Liver (tissue), 3 donors: Measurements from ENCODE around the gene CCDC82.

Experiments used
- HNF4G ChIP-seq: IDR thresholded peaks from 2 replicates; pipeline ENCODE4 v1.6.1; 2016; ENCODE audit warnings: antibody characterized with exemption
- SP1 ChIP-seq: IDR thresholded peaks from 2 replicates; pipeline ENCODE4 v1.6.1; 2018; ENCODE audit warnings: antibody characterized with exemption, mild to moderate bottlenecking
- TF ChIP-seq, protein P1 (sequence below): fragments of 150-350 bp; IDR thresholded peaks from 2 replicates; pipeline ENCODE4 v1.5.1; 2017; ENCODE audit warnings: improper control_type of control experiment, low read depth, low read length; ENCODE audit not compliant: missing input control
- TF ChIP-seq, protein P2 (sequence below): IDR thresholded peaks from 2 replicates; pipeline ENCODE4 v1.6.1; 2016; ENCODE audit warnings: antibody characterized with exemption
- TF ChIP-seq, protein P3 (sequence below): IDR thresholded peaks from 2 replicates; pipeline ENCODE4 v1.6.1; 2016; ENCODE audit warnings: antibody characterized with exemption
- donor health status: healthy.
- donor health status: healthy.

DNA sequence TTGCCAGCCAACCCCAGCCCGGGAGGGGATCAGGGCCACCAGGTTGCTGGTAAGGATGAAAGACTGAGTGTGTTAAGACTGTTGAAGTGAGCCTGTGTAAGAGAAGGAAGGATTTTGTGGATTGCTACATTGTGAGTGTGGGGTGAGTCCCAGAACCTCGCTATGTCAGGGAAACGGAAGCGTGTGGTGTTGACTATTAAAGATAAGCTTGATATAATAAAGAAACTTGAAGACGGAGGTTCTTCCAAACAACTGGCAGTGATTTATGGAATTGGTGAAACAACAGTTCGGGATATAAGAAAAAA, 728 bp upstream of the CCDC82 start:
- TF ChIP-seq HNF4G (no peak), SP1 (no peak)
- TF ChIP-seq, protein P1, sequence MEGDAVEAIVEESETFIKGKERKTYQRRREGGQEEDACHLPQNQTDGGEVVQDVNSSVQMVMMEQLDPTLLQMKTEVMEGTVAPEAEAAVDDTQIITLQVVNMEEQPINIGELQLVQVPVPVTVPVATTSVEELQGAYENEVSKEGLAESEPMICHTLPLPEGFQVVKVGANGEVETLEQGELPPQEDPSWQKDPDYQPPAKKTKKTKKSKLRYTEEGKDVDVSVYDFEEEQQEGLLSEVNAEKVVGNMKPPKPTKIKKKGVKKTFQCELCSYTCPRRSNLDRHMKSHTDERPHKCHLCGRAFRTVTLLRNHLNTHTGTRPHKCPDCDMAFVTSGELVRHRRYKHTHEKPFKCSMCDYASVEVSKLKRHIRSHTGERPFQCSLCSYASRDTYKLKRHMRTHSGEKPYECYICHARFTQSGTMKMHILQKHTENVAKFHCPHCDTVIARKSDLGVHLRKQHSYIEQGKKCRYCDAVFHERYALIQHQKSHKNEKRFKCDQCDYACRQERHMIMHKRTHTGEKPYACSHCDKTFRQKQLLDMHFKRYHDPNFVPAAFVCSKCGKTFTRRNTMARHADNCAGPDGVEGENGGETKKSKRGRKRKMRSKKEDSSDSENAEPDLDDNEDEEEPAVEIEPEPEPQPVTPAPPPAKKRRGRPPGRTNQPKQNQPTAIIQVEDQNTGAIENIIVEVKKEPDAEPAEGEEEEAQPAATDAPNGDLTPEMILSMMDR = no peak
- TF ChIP-seq, protein P2, sequence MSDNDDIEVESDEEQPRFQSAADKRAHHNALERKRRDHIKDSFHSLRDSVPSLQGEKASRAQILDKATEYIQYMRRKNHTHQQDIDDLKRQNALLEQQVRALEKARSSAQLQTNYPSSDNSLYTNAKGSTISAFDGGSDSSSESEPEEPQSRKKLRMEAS = no peak
- TF ChIP-seq, protein P3, sequence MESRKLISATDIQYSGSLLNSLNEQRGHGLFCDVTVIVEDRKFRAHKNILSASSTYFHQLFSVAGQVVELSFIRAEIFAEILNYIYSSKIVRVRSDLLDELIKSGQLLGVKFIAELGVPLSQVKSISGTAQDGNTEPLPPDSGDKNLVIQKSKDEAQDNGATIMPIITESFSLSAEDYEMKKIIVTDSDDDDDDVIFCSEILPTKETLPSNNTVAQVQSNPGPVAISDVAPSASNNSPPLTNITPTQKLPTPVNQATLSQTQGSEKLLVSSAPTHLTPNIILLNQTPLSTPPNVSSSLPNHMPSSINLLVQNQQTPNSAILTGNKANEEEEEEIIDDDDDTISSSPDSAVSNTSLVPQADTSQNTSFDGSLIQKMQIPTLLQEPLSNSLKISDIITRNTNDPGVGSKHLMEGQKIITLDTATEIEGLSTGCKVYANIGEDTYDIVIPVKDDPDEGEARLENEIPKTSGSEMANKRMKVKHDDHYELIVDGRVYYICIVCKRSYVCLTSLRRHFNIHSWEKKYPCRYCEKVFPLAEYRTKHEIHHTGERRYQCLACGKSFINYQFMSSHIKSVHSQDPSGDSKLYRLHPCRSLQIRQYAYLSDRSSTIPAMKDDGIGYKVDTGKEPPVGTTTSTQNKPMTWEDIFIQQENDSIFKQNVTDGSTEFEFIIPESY = no peak
